Panc1 (cell line): ENCODE measurements around the gene NMT1. TPM values are rescaled to one million over a fixed set of nuclear protein-coding genes. Genes with fewer than 3 reads are reported as not detected.

ENCODE experiments used
- ATAC-seq: fragments of 200-7000 bp; cut with Tn5 transposase; 2 replicates; pipeline ENCODE4 v1.9.1; 2020; ENCODE audit warnings: mild to moderate bottlenecking, moderate library complexity
- BruUV-seq: library from RNA; stranded (reverse); fragments of 400-500 nt; replicated peaks from 2 replicates; lab custom pipeline; 2021; lab: Mats Ljungman, UMichigan
- CTCF ChIA-PET: fragments of 300-600 bp; sonication (Branson Sonifier 250); formaldehyde crosslinking; loops from one replicate; lab custom pipeline; 2022; ENCODE audit warnings: antibody characterized with exemption; lab: Charles Lee
- POLR2A ChIA-PET: fragments of 300-600 bp; sonication (Branson Sonifier 250); formaldehyde crosslinking; loops from one replicate; lab custom pipeline; 2022; ENCODE audit warnings: antibody characterized with exemption; lab: Charles Lee
- DNase-seq: peaks from one replicate; pipeline ENCODE4 v3.0.0-alpha.2; 2010; ENCODE audit warnings: low read depth, low spot score
- H3K27ac ChIP-seq: 2 replicates; pipeline ENCODE4 v1.5.1; 2011; ENCODE audit warnings: mild to moderate bottlenecking, low read length, inconsistent platforms
- H3K27me3 ChIP-seq: fragments of 200-500 bp; sonication (Bioruptor generic); 2 replicates; pipeline ENCODE4 v1.6.0; 2014; ENCODE audit warnings: low read length, inconsistent platforms; ENCODE audit not compliant: control insufficient read depth, insufficient read depth
- H3K36me3 ChIP-seq: fragments of 200-500 bp; sonication (Bioruptor generic); 2 replicates; pipeline ENCODE4 v1.5.1; 2014; ENCODE audit warnings: inconsistent platforms, mild to moderate bottlenecking, low read length, moderate library complexity; ENCODE audit not compliant: control insufficient read depth, insufficient read depth
- H3K4me1 ChIP-seq: 2 replicates; pipeline ENCODE4 v1.5.1; 2011; ENCODE audit warnings: inconsistent platforms, mild to moderate bottlenecking, low read length, moderate library complexity; ENCODE audit not compliant: control insufficient read depth, insufficient read depth
- H3K4me3 ChIP-seq, 2 experiments: 2 replicates each; pipeline ENCODE4 v1.5.1; 2011 to 2012; ENCODE audit warnings: low read depth in 2 of 2, low read length in 2 of 2, mild to moderate bottlenecking in 2 of 2, inconsistent platforms in 1 of 2, moderate library complexity in 1 of 2
- H3K9me3 ChIP-seq: fragments of 200-500 bp; sonication (Bioruptor generic); 2 replicates; pipeline ENCODE4 v1.5.1; 2014; ENCODE audit warnings: low read depth, mild to moderate bottlenecking, inconsistent platforms, low read length, moderate library complexity; ENCODE audit not compliant: control insufficient read depth, insufficient read depth
- POLR2AphosphoS5 ChIP-seq: IDR thresholded peaks from 2 replicates; pipeline ENCODE4 v1.6.1; 2012; ENCODE audit warnings: mild to moderate bottlenecking, low read depth, low read length, moderate library complexity
- REST ChIP-seq, 2 experiments: IDR thresholded peaks; 2 replicates each; pipeline ENCODE4 v1.6.1; 2011 to 2012; ENCODE audit warnings: low read depth in 2 of 2, control low read depth in 1 of 2, low read length in 1 of 2, mild to moderate bottlenecking in 1 of 2, moderate library complexity in 1 of 2; ENCODE audit not compliant: insufficient read depth in 1 of 2
- SIN3A ChIP-seq: IDR thresholded peaks from 2 replicates; pipeline ENCODE4 v1.6.1; 2012; ENCODE audit warnings: low read depth, mild to moderate bottlenecking, low read length, moderate library complexity, borderline replicate concordance; ENCODE audit not compliant: insufficient read depth
- TCF7L2 ChIP-seq: IDR thresholded peaks from 2 replicates; pipeline ENCODE4 v1.6.1; 2011; ENCODE audit warnings: mild to moderate bottlenecking, low read depth, low read length, inconsistent platforms
- in situ Hi-C: cut with HindIII; loops from 2 replicates; pipeline ENCODE4 v1.10.0; 2016; ENCODE audit warnings: low sequenced_read_pairs, low pct_unique_long_range_greater_than_20kb
- intact Hi-C: fragments of 100-400 bp; cut with micrococcal nuclease; formaldehyde crosslinking; loops from one replicate; pipeline ENCODE4 v1.10.0; 2022; ENCODE audit not compliant: unreplicated experiment
- total RNA-seq: library from RNA; stranded (reverse); gene quantifications from one replicate; pipeline ENCODE4 v1.2.1, GENCODE V29; 2021; ENCODE audit not compliant: unreplicated experiment
- TF ChIP-seq, protein P1 (sequence below): fragments of 450-650 bp; IDR thresholded peaks from 2 replicates; pipeline ENCODE4 v1.5.1; 2017; ENCODE audit warnings: mild to moderate bottlenecking

The NMT1 gene
- total RNA-seq, 1 experiment from 2014 or later: 105 TPM

DNA sequence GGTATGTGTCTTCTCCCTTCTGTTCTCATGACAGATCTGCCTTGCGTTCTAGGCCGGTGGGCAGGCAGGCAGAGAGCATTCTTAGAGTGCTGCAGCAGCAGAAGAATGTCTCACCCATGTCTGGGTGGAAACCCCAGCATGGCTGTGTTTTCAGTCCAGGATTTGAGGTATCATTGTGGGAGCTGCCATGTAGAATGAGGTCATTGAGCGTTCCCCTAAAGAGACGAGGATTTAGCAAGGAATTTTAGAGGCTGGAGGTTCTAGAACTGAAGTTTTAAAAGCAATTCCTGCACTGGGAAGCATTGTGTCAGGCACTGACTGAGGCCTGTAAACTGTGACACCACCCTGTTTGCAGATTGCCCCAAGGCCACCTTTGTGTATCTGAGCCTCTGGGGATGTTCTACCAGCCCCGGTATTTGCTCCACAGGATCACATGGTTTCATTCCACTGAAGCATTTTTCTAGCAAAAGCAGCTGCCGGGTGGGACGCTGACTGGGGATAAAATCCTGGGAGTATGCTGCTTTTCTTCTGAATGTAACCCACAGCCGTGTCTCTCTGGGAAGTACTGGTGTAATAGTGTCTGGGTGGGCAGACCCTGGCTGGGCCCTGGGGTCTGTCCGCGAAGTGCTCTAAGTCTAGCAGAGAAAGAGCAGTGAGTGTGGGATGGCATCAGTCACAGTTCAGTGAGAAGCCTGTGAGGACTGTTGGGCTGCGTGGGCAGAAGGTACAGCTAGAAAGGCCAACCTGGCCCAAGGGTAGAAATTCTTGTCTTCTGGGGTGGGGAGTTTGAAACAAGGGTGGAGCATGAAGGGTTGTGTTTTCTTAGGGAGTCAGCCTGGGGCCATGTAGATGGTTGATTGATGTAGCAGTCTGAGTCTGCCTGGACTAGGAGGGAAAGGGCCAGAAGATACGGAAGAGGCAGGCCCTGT, 41.0 kb downstream of the NMT1 start:
- in situ Hi-C loops: no loop called here
- Histone ChIP-seq H3K9me3 (no peaks in the 10 kb centered on the region), H3K4me1 (no peaks in the 10 kb centered on the region), H3K4me3 (no peak overlapping the region), H3K36me3 (peaks cover 6% of the 10 kb centered on the region; the same call in 1 of the 2 replicates), H3K27ac (no peak overlapping the region), H3K27me3 (no peaks in the 10 kb centered on the region)
- POLR2A ChIA-PET: no interaction called here
- no peak for TF ChIP-seq POLR2AphosphoS5
- TF ChIP-seq, protein P1, sequence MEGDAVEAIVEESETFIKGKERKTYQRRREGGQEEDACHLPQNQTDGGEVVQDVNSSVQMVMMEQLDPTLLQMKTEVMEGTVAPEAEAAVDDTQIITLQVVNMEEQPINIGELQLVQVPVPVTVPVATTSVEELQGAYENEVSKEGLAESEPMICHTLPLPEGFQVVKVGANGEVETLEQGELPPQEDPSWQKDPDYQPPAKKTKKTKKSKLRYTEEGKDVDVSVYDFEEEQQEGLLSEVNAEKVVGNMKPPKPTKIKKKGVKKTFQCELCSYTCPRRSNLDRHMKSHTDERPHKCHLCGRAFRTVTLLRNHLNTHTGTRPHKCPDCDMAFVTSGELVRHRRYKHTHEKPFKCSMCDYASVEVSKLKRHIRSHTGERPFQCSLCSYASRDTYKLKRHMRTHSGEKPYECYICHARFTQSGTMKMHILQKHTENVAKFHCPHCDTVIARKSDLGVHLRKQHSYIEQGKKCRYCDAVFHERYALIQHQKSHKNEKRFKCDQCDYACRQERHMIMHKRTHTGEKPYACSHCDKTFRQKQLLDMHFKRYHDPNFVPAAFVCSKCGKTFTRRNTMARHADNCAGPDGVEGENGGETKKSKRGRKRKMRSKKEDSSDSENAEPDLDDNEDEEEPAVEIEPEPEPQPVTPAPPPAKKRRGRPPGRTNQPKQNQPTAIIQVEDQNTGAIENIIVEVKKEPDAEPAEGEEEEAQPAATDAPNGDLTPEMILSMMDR: no peak
- no peak for TF ChIP-seq REST (IDR thresholded peaks at IDR 0.05; ENCODE audit: insufficient read depth in 1 of 2, low read depth in 2 of 2, low read length in 1 of 2)
- TF ChIP-seq SIN3A: no peak
- no peak for TF ChIP-seq TCF7L2
- CTCF ChIA-PET: no interaction called here
- intact Hi-C loops: no loop called here
- ATAC-seq (no peak), DNase-seq (no peak)
- BruUV-seq: no TSS peak

DNA sequence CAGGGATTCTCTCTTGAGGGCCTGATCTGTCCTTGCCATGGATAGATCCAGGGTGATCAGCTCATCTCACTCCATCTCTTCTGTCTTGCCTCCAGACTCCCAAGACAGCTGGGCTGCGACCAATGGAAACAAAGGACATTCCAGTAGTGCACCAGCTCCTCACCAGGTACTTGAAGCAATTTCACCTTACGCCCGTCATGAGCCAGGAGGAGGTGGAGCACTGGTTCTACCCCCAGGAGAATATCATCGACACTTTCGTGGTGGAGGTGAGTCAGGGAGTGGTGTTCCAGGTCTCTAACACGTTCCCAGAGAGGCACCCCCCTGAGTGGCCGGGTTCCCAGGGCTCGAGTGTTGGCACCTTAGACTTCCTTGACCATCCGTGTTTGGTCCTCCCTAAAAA, 41.7 kb downstream of the NMT1 start:
- Histone ChIP-seq H3K27me3 (no peaks in the 10 kb centered on the region), H3K4me3 (no peak overlapping the region), H3K36me3 (peaks cover 6% of the 10 kb centered on the region; the same call in 1 of the 2 replicates), H3K27ac (no peak overlapping the region), H3K4me1 (no peaks in the 10 kb centered on the region), H3K9me3 (no peaks in the 10 kb centered on the region)
- no TSS peak for BruUV-seq
- no peak for ATAC-seq
- in situ Hi-C loops: no loop called here
- no peak for DNase-seq
- intact Hi-C loops: no loop called here
- ChIA-PET POLR2A (no interaction called here), CTCF (no interaction called here)
- TF ChIP-seq, protein P1: no peak
- TF ChIP-seq POLR2AphosphoS5 (no peak), SIN3A (no peak), TCF7L2 (no peak)
